IPS-15b (cell line): ENCODE measurements around the gene IL6R.
"Not testable (repeated sequence)": the region's sequence is repeated elsewhere in the genome, so short reads cannot be mapped to it uniquely, and the experiment has no call there.

Source experiments
- H3K27me3 ChIP-seq: one replicate; pipeline ENCODE4 v1.6.1; 2013; ENCODE audit warnings: low read length; ENCODE audit not compliant: control insufficient read depth, insufficient read depth
- H3K36me3 ChIP-seq: one replicate; pipeline ENCODE4 v1.6.1; 2013; ENCODE audit warnings: low read length; ENCODE audit not compliant: control insufficient read depth, insufficient read depth
- H3K4me1 ChIP-seq: one replicate; pipeline ENCODE4 v1.6.1; 2013; ENCODE audit warnings: mild to moderate bottlenecking, low read length; ENCODE audit not compliant: control insufficient read depth, insufficient read depth
- H3K4me3 ChIP-seq: one replicate; pipeline ENCODE4 v1.5.1; 2013; ENCODE audit warnings: low read depth, low read length
- H3K9ac ChIP-seq: one replicate; pipeline ENCODE4 v1.6.1; 2013; ENCODE audit warnings: low read depth, mild to moderate bottlenecking, low read length
- H3K9me3 ChIP-seq: one replicate; pipeline ENCODE4 v1.6.1; 2013; ENCODE audit warnings: mild to moderate bottlenecking, low read length; ENCODE audit not compliant: control insufficient read depth, insufficient read depth

Gene IL6R

GRCh38 chr1:154420961-154421924, 16.1 kb downstream of the IL6R start:
- Histone ChIP-seq H3K27me3 (no peaks in the 10 kb centered on the region), H3K4me1 (peaks cover 4% of the 10 kb centered on the region)

DNA sequence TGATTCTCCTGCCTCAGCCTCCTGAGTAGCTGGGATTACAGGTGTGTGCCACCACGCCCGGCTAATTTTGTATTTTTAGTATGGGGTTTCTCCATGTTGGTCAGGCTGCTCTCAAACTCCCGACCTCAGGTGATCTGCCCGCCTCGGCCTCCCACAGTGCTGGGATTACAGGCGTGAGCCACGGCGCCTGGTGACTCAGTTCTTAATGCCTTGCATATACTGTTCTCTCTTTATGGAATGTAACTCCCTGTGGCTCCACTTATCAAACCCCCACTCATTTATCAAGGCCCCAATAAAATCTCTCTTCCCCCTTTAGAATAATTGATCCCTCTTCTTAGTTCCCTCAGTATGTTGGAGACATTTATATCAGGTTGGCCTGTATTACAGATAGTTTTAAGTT, 16.9 kb downstream of the IL6R start:
- H3K36me3 ChIP-seq, H3K9ac ChIP-seq, H3K4me3 ChIP-seq, H3K27me3 ChIP-seq, H3K4me1 ChIP-seq, H3K9me3 ChIP-seq: not testable (repeated sequence)

More at GRCh38 chr1:154420961-154421924, 16.1 kb downstream of the IL6R start:
- no peaks in the 10 kb centered on the region for H3K36me3 ChIP-seq
- no peak overlapping the region for H3K4me3 ChIP-seq
- no peak overlapping the region for H3K9ac ChIP-seq
- H3K9me3 ChIP-seq = no peaks in the 10 kb centered on the region

GRCh38 chr1:154422521-154422920, 17.4 kb downstream of the IL6R start:
- H3K36me3 ChIP-seq = no peaks in the 10 kb centered on the region
- no peak overlapping the region for H3K9ac ChIP-seq
- H3K27me3 ChIP-seq = no peaks in the 10 kb centered on the region
- H3K9me3 ChIP-seq = no peaks in the 10 kb centered on the region
- H3K4me3 ChIP-seq = no peak overlapping the region
- H3K4me1 ChIP-seq = peaks cover 4% of the 10 kb centered on the region

DNA sequence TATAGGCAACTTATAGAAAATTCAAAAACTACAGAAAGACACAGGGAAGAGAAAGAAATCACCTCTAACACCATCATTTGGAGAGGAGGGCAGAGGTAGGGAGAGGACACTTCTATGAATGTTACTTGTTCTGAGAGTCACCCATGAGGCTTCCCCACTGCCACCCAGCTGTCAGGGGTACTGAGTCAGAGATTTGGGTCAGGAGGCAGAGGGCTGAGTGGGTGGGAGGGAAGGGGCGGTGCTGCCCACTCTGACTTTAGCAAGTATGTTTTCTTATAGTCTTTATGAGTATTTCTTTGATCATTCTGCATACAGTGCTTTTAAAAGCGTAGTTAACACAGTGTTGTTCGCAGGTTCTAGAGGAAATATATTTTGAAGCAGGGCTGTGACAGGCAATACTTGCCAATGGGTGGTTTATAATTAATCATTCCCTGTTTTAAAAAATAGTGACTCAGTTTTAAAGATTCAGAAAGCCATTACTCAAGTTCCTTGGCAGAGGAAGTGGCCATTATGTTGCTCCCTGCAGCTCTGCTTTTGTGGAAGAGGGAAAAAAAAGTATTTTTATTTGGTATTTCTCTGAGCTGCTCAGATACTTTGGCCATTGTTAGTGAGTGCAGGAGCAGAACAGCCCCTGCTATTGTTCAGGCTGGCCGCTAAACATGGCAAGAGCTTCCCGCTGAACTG, 18.3 kb downstream of the IL6R start:
- H3K36me3 ChIP-seq = no peaks in the 10 kb centered on the region

DNA sequence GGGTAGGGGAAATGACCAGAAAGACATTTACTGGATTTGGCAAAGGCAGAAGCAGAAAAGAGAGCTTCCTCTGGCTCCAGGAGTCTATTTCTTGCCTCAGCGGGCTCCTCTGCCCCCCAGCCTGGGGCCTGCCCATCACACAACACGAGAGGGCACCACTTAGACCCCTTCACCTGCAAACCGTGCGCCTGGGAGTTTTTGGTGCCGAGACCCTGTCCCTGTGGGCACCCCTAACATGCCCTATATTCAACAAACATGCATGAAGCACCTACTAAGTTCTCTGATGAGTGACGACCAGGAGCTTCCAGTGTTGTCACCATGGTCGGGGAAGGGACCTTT, 18.8 kb downstream of the IL6R start:
- no peak overlapping the region for H3K9ac ChIP-seq
- H3K9me3 ChIP-seq = no peaks in the 10 kb centered on the region
- no peak overlapping the region for H3K4me3 ChIP-seq
- H3K27me3 ChIP-seq = no peaks in the 10 kb centered on the region
- peaks cover 4% of the 10 kb centered on the region for H3K4me1 ChIP-seq
- H3K36me3 ChIP-seq = no peaks in the 10 kb centered on the region

More for the DNA sequence above, 18.3 kb downstream of the IL6R start:
- Histone ChIP-seq H3K4me1 (peaks cover 4% of the 10 kb centered on the region), H3K9ac (no peak overlapping the region), H3K4me3 (no peak overlapping the region), H3K27me3 (no peaks in the 10 kb centered on the region), H3K9me3 (no peaks in the 10 kb centered on the region)

- Histone ChIP-seq H3K9ac (no peak overlapping the region), H3K9me3 (no peaks in the 10 kb centered on the region), H3K36me3 (no peaks in the 10 kb centered on the region), H3K4me1 (peaks cover 5% of the 10 kb centered on the region), H3K4me3 (no peak overlapping the region), H3K27me3 (no peaks in the 10 kb centered on the region)
These were observed 20.0 kb downstream of the IL6R start for GRCh38 chr1:154425172-154425571.

DNA sequence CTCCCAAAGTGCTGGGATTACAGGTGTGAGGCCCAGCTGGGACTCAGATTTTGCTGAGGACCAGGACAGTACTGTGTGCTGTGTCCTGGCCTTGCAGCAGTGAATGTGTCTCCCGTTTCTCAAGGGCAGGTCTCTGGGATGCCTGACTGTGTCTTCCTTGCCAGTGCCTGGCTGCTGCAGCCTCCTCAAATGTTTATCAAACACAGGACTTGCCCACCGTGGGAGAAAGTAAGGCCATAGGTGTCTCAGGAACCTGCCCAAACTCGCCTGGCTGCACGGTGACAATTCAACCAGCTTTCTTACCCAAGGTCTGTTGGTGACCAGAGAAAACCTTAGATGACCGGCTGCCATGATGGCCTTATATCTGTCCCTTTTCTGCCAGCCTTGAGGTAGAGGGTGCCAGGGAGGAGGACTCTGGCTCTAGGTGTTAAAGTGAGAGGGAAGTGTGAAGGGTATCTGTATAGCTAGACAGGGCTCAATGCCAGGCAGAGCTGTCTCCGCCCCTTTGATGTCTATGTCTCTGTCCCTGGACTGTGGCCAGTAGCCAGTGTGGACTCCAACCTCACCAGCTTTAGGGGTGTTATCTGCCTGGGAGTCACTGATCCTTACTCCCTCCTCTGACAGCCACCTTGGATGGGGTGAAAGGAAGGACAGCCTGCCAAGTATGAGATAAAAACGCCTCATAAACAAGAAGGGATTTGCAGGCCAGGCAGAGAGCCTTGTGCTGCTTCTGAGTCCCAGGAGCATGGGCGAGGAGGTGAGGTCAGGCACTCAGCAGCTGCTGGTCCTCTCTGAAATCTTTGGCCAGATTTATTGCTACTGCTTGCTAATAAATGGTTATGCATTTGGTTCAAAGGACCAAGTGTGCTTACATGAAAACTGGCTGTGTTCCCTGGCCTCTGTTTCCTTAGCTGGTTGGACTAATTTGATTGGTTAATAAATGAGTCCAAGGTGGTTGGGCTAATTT, 22.3 kb downstream of the IL6R start:
- Histone ChIP-seq H3K36me3 (no peaks in the 10 kb centered on the region), H3K9me3 (no peaks in the 10 kb centered on the region), H3K27me3 (no peaks in the 10 kb centered on the region), H3K4me1 (peaks cover 17% of the 10 kb centered on the region), H3K4me3 (no peak overlapping the region), H3K9ac (no peak overlapping the region)

- H3K4me3 ChIP-seq = no peak overlapping the region
- H3K4me1 ChIP-seq = peaks cover 18% of the 10 kb centered on the region
- no peaks in the 10 kb centered on the region for H3K27me3 ChIP-seq
- H3K9ac ChIP-seq = no peak overlapping the region
- no peaks in the 10 kb centered on the region for H3K9me3 ChIP-seq
- H3K36me3 ChIP-seq = no peaks in the 10 kb centered on the region
These were observed 24.0 kb downstream of the IL6R start for GRCh38 chr1:154429118-154429517.

- Histone ChIP-seq H3K4me3 (no peak overlapping the region), H3K9me3 (no peaks in the 10 kb centered on the region), H3K27me3 (no peaks in the 10 kb centered on the region), H3K9ac (no peak overlapping the region), H3K4me1 (peaks cover 18% of the 10 kb centered on the region), H3K36me3 (no peaks in the 10 kb centered on the region)
These were observed 24.9 kb downstream of the IL6R start for GRCh38 chr1:154429841-154430611.

DNA sequence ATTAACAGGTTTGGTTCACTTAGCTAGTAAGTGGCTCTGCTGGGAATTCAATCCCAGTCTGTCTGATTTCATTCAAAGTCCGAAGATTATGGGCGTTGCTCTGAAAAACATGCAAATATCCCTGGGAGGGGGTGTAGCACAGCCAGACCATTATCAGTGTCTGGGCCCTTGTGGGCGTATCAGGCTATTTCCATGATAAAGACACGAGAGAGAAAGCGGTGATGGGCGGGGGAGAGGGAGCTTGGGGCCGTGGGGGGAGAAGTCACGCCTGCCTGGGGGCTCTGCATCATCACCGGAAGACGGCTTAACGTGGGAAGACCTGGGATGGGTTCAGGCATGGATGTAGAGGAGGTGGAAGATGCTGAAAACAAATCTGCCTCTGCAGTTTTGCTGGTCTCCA, 25.8 kb downstream of the IL6R start:
- H3K36me3 ChIP-seq = no peaks in the 10 kb centered on the region
- no peaks in the 10 kb centered on the region for H3K9me3 ChIP-seq
- no peak overlapping the region for H3K4me3 ChIP-seq
- H3K9ac ChIP-seq = no peak overlapping the region
- H3K4me1 ChIP-seq = peaks cover 18% of the 10 kb centered on the region
- H3K27me3 ChIP-seq = no peaks in the 10 kb centered on the region
